Activated T-cell treated with anti-CD3 and anti-CD28 coated beads for 48 hours (primary cell): Measurements from ENCODE around the gene VRTN.

Source experiments
- DNase-seq: peaks from one replicate; pipeline ENCODE4 v3.0.0-alpha.2; 2020; ENCODE audit warnings: low read depth

The VRTN gene

DNA sequence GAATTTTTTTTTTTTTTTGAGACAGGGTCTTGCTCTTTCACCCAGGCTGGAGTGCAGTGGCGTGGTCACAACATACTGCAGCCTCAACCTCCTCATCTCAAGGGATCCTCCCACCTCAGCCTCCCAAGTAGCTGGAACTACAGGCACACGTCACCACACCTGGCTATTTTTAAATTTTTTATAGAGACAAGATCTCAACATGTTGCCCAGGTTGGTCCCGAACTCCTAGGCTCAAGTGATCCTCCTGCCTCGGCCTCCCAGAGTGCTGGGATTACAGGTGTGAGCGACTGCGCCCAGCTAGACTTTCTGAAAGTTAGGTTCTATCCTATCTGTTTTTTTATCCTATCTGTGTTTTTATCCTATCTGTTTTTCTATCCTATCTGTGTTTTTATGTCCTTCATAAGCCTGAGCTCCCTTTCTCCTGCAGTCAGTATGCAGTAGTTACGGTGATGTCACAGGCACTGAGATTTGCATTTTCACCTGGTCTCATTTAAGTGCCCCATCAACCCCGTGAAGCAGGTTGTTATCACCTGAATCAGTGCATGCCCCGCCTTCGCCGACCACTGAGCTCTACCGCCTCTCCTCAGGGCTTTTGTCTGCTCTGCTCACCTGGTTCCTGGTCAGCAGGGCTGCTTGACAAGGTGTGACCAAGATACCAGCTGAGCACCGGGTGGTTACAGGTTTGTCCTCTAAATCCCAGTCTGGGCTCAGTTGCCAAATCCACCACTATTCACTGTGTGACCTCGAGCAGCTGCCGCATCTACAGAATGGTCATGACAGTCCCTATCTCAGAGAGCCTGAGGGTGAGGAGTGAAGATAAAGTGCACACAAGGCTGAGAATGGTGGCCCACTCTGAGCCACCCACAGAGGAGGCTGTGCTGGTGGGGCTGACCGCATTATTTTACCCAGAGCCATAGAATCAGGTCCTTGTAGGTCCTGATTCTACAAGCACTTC lies 44.6 kb downstream of the VRTN start:
- DNase-seq: no peak

DNA sequence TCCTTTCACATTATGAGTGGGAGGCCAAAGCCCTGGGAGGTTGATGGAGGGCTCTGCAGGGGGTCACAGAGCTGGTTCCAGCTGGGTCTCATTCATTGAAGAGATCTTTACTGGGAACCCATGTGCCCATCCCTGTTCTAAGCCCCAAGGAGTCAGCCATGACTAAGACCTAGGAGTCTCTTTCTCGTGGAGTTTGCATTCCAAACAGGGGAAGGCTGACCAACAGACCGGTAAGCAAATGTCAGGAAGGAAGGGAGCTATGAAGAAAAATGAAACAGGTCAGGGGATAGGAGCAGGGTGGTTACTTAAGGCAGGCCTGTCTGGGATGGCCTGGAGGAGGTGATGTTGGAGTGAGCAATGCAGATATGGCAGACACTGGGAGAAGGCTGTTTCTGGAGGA lies 46.3 kb downstream of the VRTN start:
- DNase-seq: no peak

DNA sequence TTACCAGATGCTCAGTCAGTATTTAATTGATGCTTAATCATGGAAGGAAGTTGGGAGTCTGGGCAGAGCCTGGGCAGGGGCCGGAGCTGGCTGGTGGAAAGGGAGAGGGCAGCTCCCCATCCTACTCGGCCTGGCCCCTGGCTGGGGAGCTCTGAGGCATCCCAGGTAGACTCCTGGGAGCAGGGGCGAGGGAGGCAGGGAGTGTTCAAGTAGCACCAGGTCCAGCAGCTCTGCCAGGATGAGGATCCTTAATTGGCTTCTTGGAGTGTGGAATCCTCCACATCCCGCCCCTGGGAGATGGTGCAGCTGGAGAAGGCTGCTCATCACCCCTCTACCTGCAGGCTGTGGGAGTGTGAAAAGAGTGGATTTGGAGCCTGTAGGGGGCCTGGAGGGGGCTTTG lies 46.8 kb downstream of the VRTN start:
- DNase-seq: no peak

DNA sequence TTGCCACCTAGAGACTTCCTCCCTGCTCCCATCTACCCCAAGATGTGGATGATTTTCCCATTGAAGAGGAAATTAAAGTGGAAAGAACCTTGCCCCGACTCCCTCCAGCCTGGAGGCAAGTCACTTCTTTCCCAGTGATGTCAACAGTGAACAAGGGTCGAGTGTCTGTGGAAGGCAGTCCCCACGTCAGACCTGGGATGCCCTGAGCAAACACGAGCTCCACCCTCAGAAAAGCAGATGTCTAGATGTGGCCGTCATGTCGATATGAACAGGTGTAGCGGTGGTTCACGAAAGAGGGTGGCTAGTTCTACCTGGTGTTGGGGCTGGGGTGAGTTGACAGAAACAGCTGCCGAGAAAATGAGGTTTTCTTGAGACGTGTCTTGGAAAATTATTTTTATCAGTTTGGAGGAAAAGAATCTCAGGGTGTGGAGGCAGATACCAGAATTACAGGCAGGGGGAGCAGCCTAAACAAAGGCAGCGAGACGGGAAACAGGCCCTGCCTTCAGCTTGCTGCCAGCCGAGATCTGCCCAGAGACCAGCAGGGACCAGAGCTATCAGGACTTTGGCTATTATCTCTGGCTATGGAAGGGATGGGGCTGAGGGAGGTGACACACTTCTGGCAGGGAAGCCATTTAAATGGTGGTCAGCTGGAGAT lies 51.9 kb downstream of the VRTN start:
- no peak for DNase-seq

DNA sequence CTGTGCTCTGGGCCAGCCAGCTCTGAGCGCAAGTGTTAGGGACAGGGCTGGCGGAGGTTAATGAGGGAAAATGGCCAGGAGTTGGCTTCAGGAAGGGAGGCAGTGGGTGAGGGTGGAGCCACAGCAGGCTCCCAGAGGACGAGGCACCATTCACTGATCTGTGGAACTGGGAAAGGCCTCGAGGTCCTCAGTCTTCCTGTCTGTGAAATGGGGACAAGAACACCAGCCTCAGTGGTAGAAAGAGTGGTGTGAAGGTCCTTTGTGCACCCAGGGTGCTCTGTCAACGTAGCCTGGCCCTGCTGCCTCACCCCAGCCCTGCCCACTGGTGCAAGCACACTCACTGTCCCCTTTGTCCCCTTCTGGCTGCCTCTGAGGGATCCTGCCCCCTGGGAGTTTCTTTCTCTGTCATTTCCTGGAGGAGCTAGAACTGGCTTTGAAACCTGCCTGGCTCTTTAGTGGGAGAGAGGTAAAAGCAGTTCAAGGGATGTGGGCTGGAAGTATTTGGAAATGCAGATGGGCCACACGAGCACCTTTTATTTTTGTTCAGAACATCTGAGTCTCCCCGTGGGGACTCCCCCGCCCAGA lies 52.7 kb downstream of the VRTN start:
- DNase-seq: no peak

DNA sequence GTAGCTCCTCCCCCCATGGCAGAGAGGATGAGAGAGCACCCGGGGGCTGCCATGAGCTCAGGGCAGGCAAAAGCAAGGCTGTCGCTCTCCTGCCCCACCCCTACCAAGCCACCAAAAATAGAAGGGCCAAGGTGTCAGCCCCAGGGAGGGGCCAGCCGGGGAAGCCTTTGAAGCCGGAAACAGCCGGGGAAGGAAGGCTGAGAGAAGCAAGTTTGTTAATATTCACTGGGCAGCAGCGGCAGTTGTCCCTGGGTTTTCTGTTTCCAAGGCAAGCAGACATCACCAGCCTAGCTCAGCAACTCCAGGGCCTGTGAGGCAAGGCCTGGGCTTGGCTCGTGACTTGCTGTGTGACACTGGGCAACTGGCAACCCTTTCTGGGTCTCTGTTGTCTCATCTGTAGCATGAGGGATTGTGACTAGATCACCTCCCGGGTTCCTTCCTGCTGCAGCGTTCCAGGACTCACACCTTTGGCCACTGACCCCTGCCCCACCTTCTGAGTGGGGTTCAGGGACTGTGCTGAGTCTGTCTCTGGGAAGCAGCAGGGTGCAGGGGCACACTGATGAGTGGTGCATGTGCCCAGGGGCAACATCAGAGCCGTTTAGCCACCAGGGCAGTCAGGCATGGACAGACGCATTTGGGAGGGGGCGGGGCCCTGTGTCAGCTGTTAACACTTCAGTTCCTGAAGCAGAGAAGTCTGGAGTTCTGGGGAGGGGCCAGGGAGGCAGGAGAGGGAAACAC lies 53.4 kb downstream of the VRTN start:
- peak; percentile 38 for DNase-seq

DNA sequence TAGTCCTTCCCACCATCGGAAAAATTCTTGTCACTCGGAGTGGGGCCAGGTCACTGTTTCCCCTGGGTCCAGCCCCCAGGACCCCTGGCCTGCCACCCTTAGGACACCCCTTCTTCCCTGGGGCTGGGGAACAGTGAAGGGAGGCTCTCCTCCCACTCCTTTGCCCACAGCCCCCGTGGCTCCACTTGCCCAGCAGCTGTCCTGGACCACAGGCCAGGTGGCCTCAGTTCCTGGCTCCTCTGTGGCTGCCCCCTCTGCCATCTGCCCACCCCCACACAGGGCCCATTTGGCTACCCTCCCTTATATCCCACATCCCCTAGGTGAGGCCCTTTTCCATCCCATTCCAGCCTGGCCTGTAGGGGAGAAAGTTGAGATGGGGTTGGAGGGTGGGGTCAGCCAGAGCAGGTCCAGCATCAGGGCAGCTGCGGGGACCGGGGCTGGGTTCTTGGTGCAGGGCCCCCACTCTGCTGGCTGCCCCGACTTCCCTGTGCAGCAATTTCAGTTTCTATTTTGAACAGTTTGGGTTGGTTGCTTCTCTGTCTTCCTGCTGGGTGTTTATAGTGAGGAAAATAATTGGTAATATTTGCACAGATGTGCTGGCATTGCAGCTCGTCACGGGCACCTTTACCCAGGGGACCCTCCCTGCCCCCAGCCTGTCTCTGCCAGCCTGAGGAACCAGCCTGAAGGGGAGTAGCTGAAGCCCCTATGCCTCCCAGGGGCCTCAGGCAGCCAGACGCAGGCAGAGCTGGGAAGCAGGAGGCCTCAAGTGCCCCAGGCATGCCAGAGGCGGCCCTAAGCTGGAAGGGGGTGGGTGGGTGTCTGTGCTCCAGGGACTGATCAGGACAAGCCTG lies 54.4 kb downstream of the VRTN start:
- DNase-seq: no peak

DNA sequence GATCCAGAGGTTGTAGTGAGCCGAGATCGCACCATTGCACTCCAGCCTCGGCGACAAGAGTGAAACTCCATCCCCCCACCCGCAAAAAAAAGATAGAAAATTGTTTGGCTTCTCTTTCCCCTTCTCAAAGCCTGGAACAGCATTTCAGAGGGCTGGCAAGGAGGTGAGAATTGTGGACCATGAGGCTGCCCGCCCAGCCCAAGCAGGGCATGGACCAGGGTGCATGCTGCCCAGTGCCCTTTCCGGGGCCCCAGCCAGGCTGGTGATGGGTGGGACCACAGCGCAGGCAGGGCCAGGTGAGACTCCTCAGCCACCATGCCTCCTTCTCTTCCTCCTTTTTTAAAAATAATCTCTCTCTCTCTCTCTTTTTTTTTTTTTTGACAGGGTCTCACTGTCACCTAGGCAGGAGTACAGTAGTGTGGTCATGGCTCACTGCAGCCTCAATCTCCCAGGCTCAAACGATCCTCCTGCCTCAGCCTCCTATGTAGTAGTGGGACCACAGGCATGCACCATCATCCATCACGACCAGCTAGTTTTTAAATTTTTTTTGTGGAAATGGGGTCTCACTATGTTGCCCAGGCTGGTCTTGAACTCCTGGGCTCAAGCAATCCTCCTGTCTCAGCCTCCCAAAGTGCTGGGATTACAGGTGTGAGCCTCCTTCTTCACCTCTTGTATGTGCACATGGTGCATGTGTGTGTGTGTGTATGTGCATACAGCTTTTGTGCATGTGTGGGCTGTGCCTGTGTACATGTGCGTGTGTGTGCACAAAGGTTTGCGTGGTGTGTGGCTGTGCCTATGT lies 55.5 kb downstream of the VRTN start:
- DNase-seq: no peak

DNA sequence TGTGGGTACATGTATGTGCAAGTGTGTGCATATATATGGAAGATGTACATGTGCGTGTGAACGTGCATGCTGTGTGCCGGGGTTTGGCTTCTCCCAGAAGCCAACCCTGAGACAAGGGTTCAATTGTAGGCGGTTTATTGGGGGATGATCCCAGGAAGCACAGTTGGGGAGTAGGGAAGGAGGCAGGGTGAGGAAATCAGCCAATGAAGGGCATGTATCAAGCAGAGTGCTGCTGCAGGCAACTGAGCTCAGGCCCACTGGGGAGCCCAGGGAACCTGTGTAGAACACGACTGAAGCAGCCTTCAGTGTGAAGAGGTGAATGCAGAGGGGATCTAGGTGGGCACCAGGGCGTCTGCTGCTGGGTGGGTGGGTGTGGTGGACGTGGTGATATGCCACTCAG lies 56.2 kb downstream of the VRTN start:
- no peak for DNase-seq

DNA sequence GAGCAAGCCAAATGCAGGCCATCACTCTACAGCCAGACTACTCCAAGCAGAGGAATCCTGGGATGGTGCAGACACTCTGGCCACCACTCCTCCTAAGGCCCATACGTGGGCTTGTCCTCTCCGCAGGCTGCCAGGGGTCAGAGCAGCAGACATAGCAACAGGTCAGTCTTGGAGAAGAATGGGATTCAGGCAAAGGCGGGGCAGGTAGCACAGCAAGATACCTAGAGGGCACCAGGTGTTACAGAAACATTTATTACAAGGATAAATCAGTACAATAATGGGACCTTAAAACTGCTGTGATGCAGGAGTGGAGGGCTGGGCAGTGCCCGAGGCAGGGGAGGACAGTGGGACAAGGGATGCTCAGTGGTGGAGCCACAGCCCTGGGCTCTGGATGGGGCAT lies 57.4 kb downstream of the VRTN start:
- no peak for DNase-seq

DNA sequence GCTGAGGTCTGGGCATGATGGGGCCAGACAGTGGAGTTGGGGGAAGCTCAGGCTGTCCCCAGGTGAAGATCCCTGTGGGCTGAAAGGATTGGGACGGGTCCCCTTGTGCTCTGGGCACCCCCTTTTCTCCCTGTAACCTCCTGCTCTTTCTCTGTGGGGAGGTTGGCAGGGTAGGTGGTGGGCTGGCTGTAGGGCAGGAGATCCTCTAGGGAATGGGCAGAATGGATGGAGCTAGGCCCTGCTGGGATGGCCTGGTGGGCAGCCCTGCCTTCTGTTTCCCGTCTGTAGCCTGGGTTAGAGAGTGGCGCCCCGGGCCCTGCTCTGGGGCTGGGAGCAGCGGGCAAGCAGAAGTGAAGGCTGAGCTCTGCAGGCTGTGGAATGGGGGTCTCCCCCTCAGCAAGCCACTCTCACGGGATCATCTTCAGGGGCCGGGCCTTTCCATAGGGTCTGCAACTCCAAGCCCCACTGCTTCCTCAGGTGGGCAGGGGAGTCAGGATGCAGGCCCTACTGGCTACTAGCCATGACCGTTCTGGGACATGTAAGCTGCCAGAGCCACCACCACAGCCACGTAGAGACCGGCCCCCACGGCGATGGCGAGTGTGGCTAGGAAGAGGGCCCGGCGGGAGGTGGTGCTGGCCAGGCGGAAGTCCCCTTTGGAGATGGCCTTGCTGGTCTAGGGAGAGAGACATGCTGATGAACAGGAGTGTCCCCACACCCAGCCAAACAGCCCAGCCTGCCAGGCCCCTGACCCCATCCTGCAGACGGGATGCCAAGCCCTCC lies 58.9 kb downstream of the VRTN start:
- DNase-seq: no peak

DNA sequence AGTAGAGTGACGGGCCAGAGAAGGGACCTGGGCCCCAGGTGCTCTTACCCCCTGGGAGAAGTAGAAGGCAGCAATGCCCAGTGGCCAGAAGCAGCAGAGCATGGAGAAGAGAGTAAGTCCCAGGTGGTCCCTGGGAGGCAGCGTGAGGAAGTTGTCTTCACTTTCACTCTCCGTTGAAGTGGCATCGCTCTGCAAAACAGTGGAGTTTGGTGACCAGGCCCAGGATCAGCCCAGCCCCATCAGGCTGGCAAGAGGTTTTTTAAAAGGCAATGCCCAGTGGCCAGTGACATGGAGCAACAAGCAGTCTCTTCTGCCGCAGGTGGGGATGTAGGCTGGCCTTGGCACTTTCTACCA lies 59.5 kb downstream of the VRTN start:
- no peak for DNase-seq

DNA sequence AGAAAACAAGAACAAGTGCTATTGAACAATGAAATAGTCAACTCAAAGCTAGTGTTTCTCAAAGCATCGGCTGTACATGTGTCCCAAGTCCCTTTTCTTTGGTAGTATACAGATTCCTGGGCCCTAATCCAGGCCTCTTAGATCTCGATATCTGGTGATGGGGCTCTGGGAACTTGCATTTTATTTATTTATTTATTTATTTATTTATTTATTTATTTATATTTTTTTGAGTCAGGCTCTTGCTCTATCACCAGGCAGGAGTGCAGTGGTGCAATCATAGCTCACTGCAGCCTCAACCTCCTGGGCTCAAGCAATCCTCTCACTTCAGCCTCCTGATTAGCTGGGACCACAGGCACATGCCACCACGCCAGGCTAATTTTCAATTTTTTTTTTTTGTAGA lies 60.6 kb downstream of the VRTN start:
- DNase-seq: no peak

DNA sequence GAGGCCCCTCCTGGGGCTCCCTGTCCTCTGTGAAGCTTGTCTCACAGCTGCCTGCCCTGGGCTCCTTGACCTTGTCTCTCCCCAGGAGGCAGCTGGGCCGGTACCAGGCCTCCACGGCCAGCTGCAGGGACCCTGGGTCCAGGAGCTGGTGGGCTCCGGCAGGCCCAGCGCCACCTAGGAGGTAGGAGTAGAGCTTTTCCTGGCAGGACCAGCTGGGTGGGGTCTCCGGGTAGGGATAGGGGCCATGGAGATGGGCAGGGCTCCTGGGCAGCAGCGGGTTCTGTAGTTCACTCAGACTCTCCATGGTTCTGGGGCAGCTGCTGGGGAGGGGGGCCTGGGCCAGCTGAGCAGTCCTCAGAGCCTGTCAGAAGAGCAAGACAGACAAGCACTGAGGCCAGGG lies 61.2 kb downstream of the VRTN start:
- DNase-seq: no peak
